IMR-90 (cell line): ENCODE results near the gene CIROP. TPM values are rescaled to one million over a fixed set of nuclear protein-coding genes. Genes with fewer than 3 reads are reported as not detected.
A peak's percentile ranks its signal among the peaks of the same experiment; 100 is the strongest.

ENCODE experiments used
- ATAC-seq: fragments of 200-7000 bp; cut with Tn5 transposase; 2 replicates; pipeline ENCODE4 v1.9.1; 2020; ENCODE audit warnings: low read depth, mild to moderate bottlenecking, moderate library complexity
- BruUV-seq: library from RNA; stranded (reverse); fragments of 400-500 nt; replicated peaks from 2 replicates; lab custom pipeline; 2021; lab: Mats Ljungman, UMichigan
- CTCF ChIA-PET: fragments of 300-600 bp; formaldehyde crosslinking; extraction: SDS; loops from one replicate; lab custom pipeline; 2021; ENCODE audit warnings: antibody characterized with exemption; lab: Yijun Ruan, JAX
- POLR2A ChIA-PET: fragments of 300-600 bp; sonication (Branson Sonifier 250); formaldehyde crosslinking; loops from one replicate; lab custom pipeline; 2022; ENCODE audit warnings: antibody characterized with exemption; ENCODE audit not compliant: unreplicated experiment; lab: Charles Lee
- DNase-seq: peaks from one replicate; pipeline ENCODE4 v3.0.0; 2013
- H2AFZ ChIP-seq: replicated peaks from 2 replicates; pipeline ENCODE3; 2013; ENCODE audit warnings: low read length, mild to moderate bottlenecking; ENCODE audit not compliant: poor library complexity
- H2AK5ac ChIP-seq: 2 replicates; pipeline ENCODE4 v1.6.1; 2013; ENCODE audit warnings: low read depth, low read length, inconsistent platforms
- H2AK9ac ChIP-seq: replicated peaks from 2 replicates; pipeline ENCODE3; 2013; ENCODE audit warnings: mild to moderate bottlenecking, low read depth, low read length, moderate library complexity; ENCODE audit not compliant: poor library complexity
- H2BK120ac ChIP-seq: 2 replicates; pipeline ENCODE4 v1.6.1; 2013; ENCODE audit warnings: low read depth, low read length, inconsistent platforms
- H2BK15ac ChIP-seq: 3 replicates; pipeline ENCODE4 v1.6.1; 2013; ENCODE audit warnings: low read depth, low read length, inconsistent platforms
- H2BK20ac ChIP-seq: 2 replicates; pipeline ENCODE4 v1.6.1; 2013; ENCODE audit warnings: low read depth, mild to moderate bottlenecking, inconsistent platforms, low read length, moderate library complexity
- H2BK5ac ChIP-seq: 2 replicates; pipeline ENCODE4 v1.6.1; 2013; ENCODE audit warnings: mild to moderate bottlenecking, low read depth, low read length, inconsistent platforms; ENCODE audit not compliant: poor library complexity, severe bottlenecking
- H3K14ac ChIP-seq: replicated peaks from 2 replicates; pipeline ENCODE4 v1.6.1; 2013; ENCODE audit warnings: low read depth, low read length, inconsistent platforms
- H3K18ac ChIP-seq: 2 replicates; pipeline ENCODE4 v1.6.1; 2013; ENCODE audit warnings: low read depth, low read length, control low read depth
- H3K23ac ChIP-seq: 2 replicates; pipeline ENCODE4 v1.6.1; 2013; ENCODE audit warnings: low read depth, low read length, inconsistent platforms
- H3K27ac ChIP-seq: 2 replicates; pipeline ENCODE4 v1.5.1; 2013; ENCODE audit warnings: mild to moderate bottlenecking, control low read depth, low read length; ENCODE audit not compliant: insufficient read depth
- H3K27me3 ChIP-seq: 2 replicates; pipeline ENCODE4 v1.6.1; 2013; ENCODE audit warnings: low read length; ENCODE audit not compliant: control insufficient read depth, insufficient read depth
- H3K36me3 ChIP-seq: 2 replicates; pipeline ENCODE4 v1.6.1; 2013; ENCODE audit warnings: low read length, mixed read lengths; ENCODE audit not compliant: control insufficient read depth, insufficient read depth
- H3K4ac ChIP-seq: 2 replicates; pipeline ENCODE4 v1.6.1; 2013; ENCODE audit warnings: low read depth, low read length, inconsistent platforms
- H3K4me1 ChIP-seq: 2 replicates; pipeline ENCODE4 v1.6.1; 2013; ENCODE audit warnings: low read length, mixed read lengths; ENCODE audit not compliant: control insufficient read depth, insufficient read depth
- H3K4me2 ChIP-seq: 2 replicates; pipeline ENCODE4 v1.6.1; 2013; ENCODE audit warnings: low read depth, mild to moderate bottlenecking, control low read depth, low read length, moderate library complexity
- H3K4me3 ChIP-seq: 2 replicates; pipeline ENCODE4 v1.5.1; 2013; ENCODE audit warnings: low read depth, mild to moderate bottlenecking, control low read depth, low read length, moderate library complexity; ENCODE audit not compliant: insufficient read depth
- H3K56ac ChIP-seq: 2 replicates; pipeline ENCODE4 v1.6.1; 2013; ENCODE audit warnings: low read length, inconsistent platforms; ENCODE audit not compliant: insufficient read depth; ENCODE audit errors: extremely low read depth
- H3K79me1 ChIP-seq, 2 experiments: 2 replicates each; pipeline ENCODE4 v1.6.1; 2013; ENCODE audit warnings: low read length in 2 of 2, inconsistent platforms in 1 of 2, low read depth in 1 of 2
- H3K9ac ChIP-seq: 2 replicates; pipeline ENCODE4 v1.6.1; 2013; ENCODE audit warnings: low read depth, low read length, control low read depth
- H3K9me1 ChIP-seq: 2 replicates; pipeline ENCODE4 v1.6.1; 2013; ENCODE audit warnings: low read length, inconsistent platforms; ENCODE audit not compliant: insufficient read depth
- H3K9me3 ChIP-seq: 2 replicates; pipeline ENCODE4 v1.6.1; 2013; ENCODE audit warnings: low read length; ENCODE audit not compliant: control insufficient read depth, insufficient read depth
- H4K20me1 ChIP-seq: 2 replicates; pipeline ENCODE4 v1.6.1; 2013; ENCODE audit warnings: low read length, inconsistent platforms; ENCODE audit not compliant: insufficient read depth
- H4K5ac ChIP-seq: 2 replicates; pipeline ENCODE4 v1.6.1; 2013; ENCODE audit warnings: mild to moderate bottlenecking, low read depth, low read length, control low read depth
- H4K8ac ChIP-seq, 2 experiments: 2 replicates each; pipeline ENCODE4 v1.6.1; 2013; ENCODE audit warnings: low read depth in 2 of 2, low read length in 2 of 2, control low read depth in 1 of 2, inconsistent platforms in 1 of 2
- H4K91ac ChIP-seq: 2 replicates; pipeline ENCODE4 v1.6.1; 2013; ENCODE audit warnings: low read depth, low read length, inconsistent platforms; ENCODE audit not compliant: insufficient read depth
- BHLHE40 ChIP-seq: fragments of 150-350 bp; IDR thresholded peaks from 2 replicates; pipeline ENCODE4 v1.6.1; 2016; ENCODE audit warnings: mild to moderate bottlenecking, low read depth, low read length
- CEBPB ChIP-seq: IDR thresholded peaks from 2 replicates; pipeline ENCODE4 v1.6.1; 2012; ENCODE audit warnings: low read depth, low read length, improper control_type of control experiment
- CHD1 ChIP-seq: IDR thresholded peaks from 2 replicates; pipeline ENCODE4 v1.6.1; 2012; ENCODE audit warnings: low read depth, low read length, improper control_type of control experiment
- FOS ChIP-seq: fragments of 150-350 bp; IDR thresholded peaks from 2 replicates; pipeline ENCODE4 v1.6.1; 2016; ENCODE audit warnings: low read depth, low read length
- MAFK ChIP-seq: IDR thresholded peaks from 2 replicates; pipeline ENCODE4 v1.6.1; 2012; ENCODE audit warnings: low read depth, low read length, improper control_type of control experiment
- MAZ ChIP-seq: IDR thresholded peaks from 2 replicates; pipeline ENCODE4 v1.6.1; 2012; ENCODE audit warnings: low read depth, mild to moderate bottlenecking, low read length, improper control_type of control experiment, moderate library complexity, borderline replicate concordance
- MXI1 ChIP-seq: IDR thresholded peaks from 2 replicates; pipeline ENCODE4 v1.6.1; 2012; ENCODE audit warnings: low read depth, mild to moderate bottlenecking, low read length, moderate library complexity, borderline replicate concordance
- POLR2A ChIP-seq: IDR thresholded peaks from 2 replicates; pipeline ENCODE4 v1.6.1; 2012; ENCODE audit warnings: mild to moderate bottlenecking, low read depth, low read length
- RAD21 ChIP-seq: IDR thresholded peaks from 2 replicates; pipeline ENCODE4 v1.6.1; 2012; ENCODE audit warnings: low read length, improper control_type of control experiment
- RCOR1 ChIP-seq: IDR thresholded peaks from 2 replicates; pipeline ENCODE4 v1.6.1; 2012; ENCODE audit warnings: mild to moderate bottlenecking, low read length, improper control_type of control experiment; ENCODE audit not compliant: insufficient replicate concordance
- RFX5 ChIP-seq: IDR thresholded peaks from 2 replicates; pipeline ENCODE4 v1.8.0; 2012; ENCODE audit warnings: low read depth, mild to moderate bottlenecking, low read length, moderate library complexity
- SMC3 ChIP-seq: fragments of 150-350 bp; IDR thresholded peaks from 2 replicates; pipeline ENCODE4 v1.6.1; 2016; ENCODE audit warnings: low read depth, mild to moderate bottlenecking, antibody characterized with exemption, low read length, moderate library complexity
- WGBS, 2 experiments: methylation state at CpG; one replicate each; pipeline versions ENCODE4 v1.1.5 to v1.1.7; 2013; ENCODE audit warnings: missing lambda C conversion rate in 2 of 2; ENCODE audit not compliant: insufficient read length in 1 of 2; ENCODE audit errors: extremely low coverage in 2 of 2; 5-methylcytosine and 5-hydroxymethylcytosine counted together
- dilution Hi-C: fragments of 300-500 bp; cut with HindIII; formaldehyde crosslinking; loops from one replicate; pipeline ENCODE4 v1.14.3; 2018; ENCODE audit warnings: low sequenced_read_pairs; ENCODE audit not compliant: unreplicated experiment
- in situ Hi-C: fragments of 300-500 bp; cut with MboI; formaldehyde crosslinking; loops from 3 replicates; pipeline ENCODE4 v1.14.3; 2019; ENCODE audit warnings: low sequenced_read_pairs, inconsistent platforms, mixed read lengths
- intact Hi-C: fragments of 100-400 bp; cut with micrococcal nuclease; formaldehyde crosslinking; loops from 2 replicates; pipeline ENCODE4 v1.10.0; 2022
- polyA plus RNA-seq, 3 experiments: library from polyadenylated mRNA; depleted of rRNA; stranded (reverse); fragments of >200 nt; gene quantifications; 2 replicates each; pipeline ENCODE4 v1.2.3, GENCODE V29; 2012; ENCODE audit warnings: low replicate concordance in 1 of 3
- total RNA-seq: library from RNA; depleted of rRNA; stranded (reverse); fragments of >200 nt; gene quantifications from 2 replicates; pipeline ENCODE4 v1.2.3, GENCODE V29; 2012
- TF ChIP-seq, protein P1 (sequence below): fragments of 150-350 bp; IDR thresholded peaks from 2 replicates; pipeline ENCODE4 v1.6.1; 2016; ENCODE audit warnings: low read depth, mild to moderate bottlenecking, low read length, moderate library complexity, borderline replicate concordance
- TF ChIP-seq, protein P2 (sequence below): conservative IDR thresholded peaks from 2 replicates; pipeline ENCODE4 v1.5.1; 2012; ENCODE audit warnings: mild to moderate bottlenecking, low read depth, low read length, improper control_type of control experiment
- TF ChIP-seq, protein P3 (sequence below): fragments of 150-350 bp; IDR thresholded peaks from 2 replicates; pipeline ENCODE4 v1.6.1; 2017; ENCODE audit warnings: mild to moderate bottlenecking, antibody characterized with exemption, low read length, low read depth

Gene CIROP
- total and polyA plus RNA-seq, 2 of the 4 experiments (the other 2 are of a cell fraction): 0.31 to 0.36 TPM

DNA sequence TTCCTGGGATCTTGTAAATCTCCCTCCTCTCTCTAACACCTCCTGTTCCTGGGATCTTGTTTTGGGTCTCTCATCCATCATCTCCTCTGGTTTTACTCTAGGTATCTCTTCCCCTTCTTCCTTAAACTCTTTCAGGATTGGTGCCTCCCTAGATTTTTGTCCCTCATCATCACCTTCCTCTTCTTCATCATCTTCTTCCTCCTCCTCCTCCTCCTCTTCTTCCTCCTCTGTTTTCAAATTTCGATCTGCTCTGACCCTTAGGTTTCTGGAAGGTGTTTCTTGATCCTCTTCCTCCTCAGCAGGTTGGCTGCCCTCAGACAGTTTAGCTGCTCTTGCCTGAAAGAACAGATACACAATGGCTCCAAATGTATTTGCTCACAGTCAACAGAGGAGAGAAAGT lies 24.3 kb downstream of the CIROP start:
- Histone ChIP-seq H3K27me3 (no peaks in the 10 kb centered on the region), H2BK5ac (peak overlapping the region; percentile 90), H3K23ac (peak overlapping the region; percentile 81), H3K4me1 (peaks cover 14% of the 10 kb centered on the region), H3K9me1 (peaks cover 6% of the 10 kb centered on the region), H2AFZ (no peak overlapping the region), H4K5ac (no peak overlapping the region), H4K8ac (peak overlapping the region; percentile 23 to 79; a peak in 1 of 4 replicates), H3K27ac (peak overlapping the region; percentile 93; the same call in 1 of the 2 replicates), H3K18ac (no peak overlapping the region), H3K79me1 (peaks cover 21 to 42% of the 10 kb centered on the region in 2 experiments), H3K14ac (peak overlapping the region; percentile 94), H3K9ac (peak overlapping the region; percentile 36; the same call in 1 of the 2 replicates), H3K9me3 (no peaks in the 10 kb centered on the region), H4K91ac (peak overlapping the region; percentile 89; the same call in 1 of the 2 replicates), H2BK15ac (0 out of 3 replicates have a peak overlapping the region, but pooled peaks have one; percentile 46), H3K4me3 (no peak overlapping the region), H2BK120ac (peak overlapping the region; percentile 91), H3K56ac (peak overlapping the region; percentile 10; the same call in 1 of the 2 replicates), H3K4ac (peak overlapping the region; percentile 96), H3K36me3 (peaks cover 51% of the 10 kb centered on the region), H2BK20ac (0 out of 2 replicates have a peak overlapping the region, but pooled peaks have one; percentile 52), H2AK5ac (peak overlapping the region; percentile 90), H2AK9ac (peak overlapping the region; percentile 84), H3K4me2 (no peak overlapping the region), H4K20me1 (no peaks in the 10 kb centered on the region)
- ATAC-seq (no peak), DNase-seq (no peak)
- WGBS, 2 experiments: no CpG with 5 or more reads among the region's 1 CpG
- intact Hi-C loops (no loop called here), in situ Hi-C loops (loop anchor here (25.0 kb wide), 1 partner anchor 1057 kb away; the partner anchor contains the start of genes EMC9, FITM1, PSME1 and PSME2), dilution Hi-C loops (no loop called here)
- ChIA-PET CTCF (interaction anchor here (1.5 kb wide), 1 partner anchor 12 kb away, joined by 8 read pairs; no protein-coding TSS in a partner anchor), POLR2A (interaction anchor here (1.0 to 1.7 kb wide), 3 partner anchors 8 to 15 kb away, joined by 3 to 6 read pairs (median 5); partner anchors contain the start of genes ACIN1 and C14orf119)
- TF ChIP-seq MAFK (no peak), SMC3 (no peak), RCOR1 (no peak), FOS (no peak), RFX5 (no peak), MXI1 (no peak), CEBPB (no peak), POLR2A (no peak), CHD1 (no peak), MAZ (no peak), BHLHE40 (no peak), RAD21 (no peak)
- TF ChIP-seq, protein P1, sequence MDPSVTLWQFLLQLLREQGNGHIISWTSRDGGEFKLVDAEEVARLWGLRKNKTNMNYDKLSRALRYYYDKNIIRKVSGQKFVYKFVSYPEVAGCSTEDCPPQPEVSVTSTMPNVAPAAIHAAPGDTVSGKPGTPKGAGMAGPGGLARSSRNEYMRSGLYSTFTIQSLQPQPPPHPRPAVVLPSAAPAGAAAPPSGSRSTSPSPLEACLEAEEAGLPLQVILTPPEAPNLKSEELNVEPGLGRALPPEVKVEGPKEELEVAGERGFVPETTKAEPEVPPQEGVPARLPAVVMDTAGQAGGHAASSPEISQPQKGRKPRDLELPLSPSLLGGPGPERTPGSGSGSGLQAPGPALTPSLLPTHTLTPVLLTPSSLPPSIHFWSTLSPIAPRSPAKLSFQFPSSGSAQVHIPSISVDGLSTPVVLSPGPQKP: no peak
- TF ChIP-seq, protein P2, sequence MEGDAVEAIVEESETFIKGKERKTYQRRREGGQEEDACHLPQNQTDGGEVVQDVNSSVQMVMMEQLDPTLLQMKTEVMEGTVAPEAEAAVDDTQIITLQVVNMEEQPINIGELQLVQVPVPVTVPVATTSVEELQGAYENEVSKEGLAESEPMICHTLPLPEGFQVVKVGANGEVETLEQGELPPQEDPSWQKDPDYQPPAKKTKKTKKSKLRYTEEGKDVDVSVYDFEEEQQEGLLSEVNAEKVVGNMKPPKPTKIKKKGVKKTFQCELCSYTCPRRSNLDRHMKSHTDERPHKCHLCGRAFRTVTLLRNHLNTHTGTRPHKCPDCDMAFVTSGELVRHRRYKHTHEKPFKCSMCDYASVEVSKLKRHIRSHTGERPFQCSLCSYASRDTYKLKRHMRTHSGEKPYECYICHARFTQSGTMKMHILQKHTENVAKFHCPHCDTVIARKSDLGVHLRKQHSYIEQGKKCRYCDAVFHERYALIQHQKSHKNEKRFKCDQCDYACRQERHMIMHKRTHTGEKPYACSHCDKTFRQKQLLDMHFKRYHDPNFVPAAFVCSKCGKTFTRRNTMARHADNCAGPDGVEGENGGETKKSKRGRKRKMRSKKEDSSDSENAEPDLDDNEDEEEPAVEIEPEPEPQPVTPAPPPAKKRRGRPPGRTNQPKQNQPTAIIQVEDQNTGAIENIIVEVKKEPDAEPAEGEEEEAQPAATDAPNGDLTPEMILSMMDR: no peak
- TF ChIP-seq, protein P3, sequence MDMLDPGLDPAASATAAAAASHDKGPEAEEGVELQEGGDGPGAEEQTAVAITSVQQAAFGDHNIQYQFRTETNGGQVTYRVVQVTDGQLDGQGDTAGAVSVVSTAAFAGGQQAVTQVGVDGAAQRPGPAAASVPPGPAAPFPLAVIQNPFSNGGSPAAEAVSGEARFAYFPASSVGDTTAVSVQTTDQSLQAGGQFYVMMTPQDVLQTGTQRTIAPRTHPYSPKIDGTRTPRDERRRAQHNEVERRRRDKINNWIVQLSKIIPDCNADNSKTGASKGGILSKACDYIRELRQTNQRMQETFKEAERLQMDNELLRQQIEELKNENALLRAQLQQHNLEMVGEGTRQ: no peak
- no TSS peak for BruUV-seq
